Upper lobe of left lung (tissue), 4 donors: ENCODE data around the gene CUX1.

Source experiments
- CTCF ChIP-seq, 6 experiments: fragments of 450-650 bp in 4 of 6; fragments of 200-600 bp in 2 of 6; sonication (generic) in 2 of 6; IDR thresholded peaks; one replicate each; pipeline ENCODE4 v1.5.1; 2016 to 2019; ENCODE audit warnings: antibody characterized with exemption in 6 of 6
- EP300 ChIP-seq, 4 donors: sonication (generic); formaldehyde crosslinking; IDR thresholded peaks; one replicate each; pipeline ENCODE4 v1.5.1; 2017; ENCODE audit warnings: antibody characterized with exemption in 4 of 4, control low read depth in 2 of 4
- POLR2A ChIP-seq, 4 donors: fragments of 450-650 bp; IDR thresholded peaks; one replicate each; pipeline ENCODE4 v1.5.1; 2016 to 2017; ENCODE audit warnings: antibody characterized with exemption in 4 of 4, mild to moderate bottlenecking in 2 of 4
- POLR2AphosphoS5 ChIP-seq, 2 donors: sonication (generic); formaldehyde crosslinking; IDR thresholded peaks; one replicate each; pipeline ENCODE4 v1.5.1; 2017; ENCODE audit warnings: antibody characterized with exemption in 2 of 2

GRCh38 chr7:101919363-101920115, 102.1 kb downstream of the CUX1 start:
- no peak for TF ChIP-seq CTCF (IDR thresholded peaks at IDR 0.05)
- no peak for TF ChIP-seq POLR2A (IDR thresholded peaks at IDR 0.05)
- no peak for TF ChIP-seq EP300 (IDR thresholded peaks at IDR 0.05)
- TF ChIP-seq POLR2AphosphoS5 (IDR thresholded peaks at IDR 0.05), result no peak
